ENCODE data around the gene CACNA1C.

CACNA1C gene

DNA sequence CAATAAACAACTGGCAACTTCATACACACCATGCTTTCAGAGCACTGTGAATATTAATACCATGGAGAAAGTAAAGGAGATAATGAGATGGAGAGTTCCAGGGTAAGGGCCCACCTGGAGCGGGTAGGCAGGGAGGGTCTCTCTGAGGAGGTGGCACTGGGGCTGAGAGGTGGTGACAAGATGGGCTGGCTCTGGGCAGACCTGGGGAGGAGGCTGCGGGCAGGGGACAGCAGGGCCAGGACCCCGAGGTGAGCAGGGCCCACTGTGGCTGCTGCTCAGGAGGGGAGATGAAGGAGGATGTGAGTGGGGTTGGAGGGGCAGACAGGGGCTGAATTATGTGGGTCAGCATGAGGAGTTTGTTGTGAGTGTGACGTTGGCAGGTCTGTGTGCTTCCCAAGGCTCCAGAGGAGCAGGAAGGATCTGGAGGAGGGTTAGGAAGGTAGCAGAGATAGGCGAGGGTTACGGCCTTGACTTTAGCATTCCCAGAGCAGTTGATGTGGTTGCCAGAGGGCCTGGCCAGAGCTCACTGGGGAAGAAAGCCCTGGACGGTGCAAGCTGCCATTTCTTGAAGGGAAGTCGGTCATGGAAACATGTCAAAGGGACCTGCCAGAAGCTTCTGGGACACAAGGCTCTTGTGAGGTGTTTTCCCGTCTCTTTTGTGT is 88.2 kb downstream of the CACNA1C start:
- DNase-seq (ENCODE audit: low read depth): no peak

DNA sequence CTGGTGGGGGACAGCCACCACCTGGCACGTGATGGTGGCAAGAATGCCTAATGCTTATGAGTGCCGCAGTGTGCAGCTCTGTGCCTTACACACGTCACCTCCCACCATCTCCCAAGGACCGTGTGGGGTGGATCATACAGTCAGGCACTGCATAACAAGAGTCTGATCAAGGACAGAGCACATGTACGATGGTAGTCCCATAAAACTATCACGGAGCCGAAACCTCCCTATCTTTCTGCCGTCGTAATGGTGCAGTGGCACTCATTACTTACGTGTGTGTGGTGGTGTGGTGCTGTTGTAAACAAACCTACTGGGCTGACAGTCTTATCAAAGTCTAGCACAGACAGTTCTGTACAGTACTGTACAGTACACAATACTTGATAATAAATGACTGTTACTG is 89.3 kb downstream of the CACNA1C start:
- no peak for DNase-seq (ENCODE audit: low read depth)

DNA sequence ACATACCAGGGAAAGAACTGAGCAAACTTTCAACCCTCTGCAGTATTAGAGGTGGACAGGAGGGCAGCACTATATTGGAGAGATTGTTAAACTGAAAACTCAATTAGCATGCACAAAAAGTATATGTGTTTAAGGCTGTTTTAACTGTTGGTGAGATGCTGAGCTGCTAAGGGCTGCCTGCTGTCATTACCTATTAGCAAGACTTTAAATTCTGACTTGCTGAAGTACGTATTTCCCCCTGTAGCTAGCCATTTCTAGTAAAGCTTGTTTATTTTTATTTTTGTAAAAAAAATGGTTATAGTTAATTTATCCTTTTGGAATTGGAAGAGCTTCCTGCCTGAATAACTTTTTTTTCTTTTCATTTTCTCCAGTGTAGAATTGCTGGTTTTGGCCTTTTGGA is 92.2 kb downstream of the CACNA1C start:
- no peak for DNase-seq (ENCODE audit: low read depth)

DNA sequence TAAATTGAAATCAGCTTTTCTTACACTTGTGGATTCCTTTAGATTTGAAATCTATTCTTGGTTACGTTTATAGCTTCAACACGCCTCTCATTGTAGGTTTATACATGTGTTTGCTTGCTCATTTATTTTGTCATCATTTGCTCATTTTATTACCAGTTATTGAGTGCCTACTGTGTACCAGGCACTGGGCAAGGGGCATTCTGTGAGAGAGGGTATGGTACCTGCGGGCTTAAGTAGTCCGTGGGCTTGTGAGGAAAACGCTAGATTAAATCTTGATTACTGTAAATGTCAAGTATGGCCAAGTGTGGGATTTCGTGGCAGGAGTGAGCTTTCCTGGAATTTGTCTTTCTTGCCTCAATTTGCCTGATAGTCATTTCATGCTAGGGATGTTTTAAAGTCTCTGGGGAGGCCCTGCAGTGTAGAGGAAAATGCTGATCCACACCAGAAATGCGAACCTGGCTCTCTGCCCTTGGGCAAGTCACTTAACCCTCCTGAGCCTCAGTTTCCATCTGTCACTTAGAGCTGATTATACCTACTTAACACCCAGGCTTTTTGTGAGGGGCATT is 92.7 kb downstream of the CACNA1C start:
- DNase-seq (ENCODE audit: low read depth): no peak

DNA sequence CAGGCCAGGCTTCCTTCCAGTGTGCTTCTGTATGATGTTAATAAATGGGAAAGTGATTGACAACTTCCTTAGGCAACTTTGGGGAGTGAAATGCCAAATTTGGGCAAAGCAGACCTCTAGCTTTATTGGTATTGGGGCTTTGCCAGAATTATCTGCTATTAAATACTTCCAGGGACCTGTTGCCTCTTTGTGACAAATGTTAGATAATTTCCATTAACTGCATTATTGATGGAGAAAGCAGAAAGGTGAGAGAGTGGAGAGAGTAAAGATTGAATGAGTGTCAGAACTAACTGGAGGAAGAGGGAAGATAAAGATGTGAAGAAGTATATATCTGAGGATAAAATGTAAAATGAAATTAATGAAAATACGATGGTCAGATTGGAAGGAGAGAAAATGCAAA is 94.5 kb downstream of the CACNA1C start:
- DNase-seq (ENCODE audit: low read depth): no peak

DNA sequence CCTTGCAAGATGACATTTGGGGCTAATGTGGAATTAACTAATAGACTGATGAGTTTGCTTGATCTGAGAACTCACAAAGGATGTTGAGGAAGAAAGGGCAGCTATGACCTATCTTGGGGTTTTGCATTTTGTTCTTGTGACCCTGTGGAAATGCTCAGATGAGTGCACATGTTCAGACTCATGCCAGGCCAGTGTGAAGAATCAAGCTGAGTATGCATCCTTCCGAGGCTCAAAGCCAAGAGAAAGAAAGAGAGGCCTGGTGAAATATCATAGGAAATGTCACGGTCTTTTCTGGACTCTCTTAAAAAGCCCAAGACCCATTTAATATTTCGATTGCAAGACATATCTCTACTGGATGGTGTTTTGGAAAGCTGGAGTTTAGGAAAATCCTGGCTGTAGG is 96.3 kb downstream of the CACNA1C start:
- no peak for DNase-seq (ENCODE audit: low read depth)

DNA sequence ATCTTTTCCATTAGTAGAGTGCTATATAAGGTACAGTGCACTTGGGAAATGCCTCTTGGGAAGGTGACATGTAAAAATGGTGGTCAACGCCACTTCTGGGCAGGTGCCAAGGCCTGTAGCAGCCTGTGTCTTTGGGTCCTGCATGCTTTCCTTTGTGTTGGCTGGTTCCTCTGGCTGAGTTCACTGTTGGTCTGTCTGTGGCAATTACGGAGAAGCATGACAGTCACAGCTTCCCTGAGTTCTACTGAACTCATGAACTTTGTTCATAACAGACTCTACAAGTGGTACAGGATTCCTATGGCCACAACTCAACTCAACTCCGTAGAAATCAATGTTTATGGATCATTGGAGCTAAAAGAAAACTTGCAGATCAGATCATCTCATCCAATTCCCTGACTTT is 98.0 kb downstream of the CACNA1C start:
- DNase-seq (ENCODE audit: low read depth): no peak

DNA sequence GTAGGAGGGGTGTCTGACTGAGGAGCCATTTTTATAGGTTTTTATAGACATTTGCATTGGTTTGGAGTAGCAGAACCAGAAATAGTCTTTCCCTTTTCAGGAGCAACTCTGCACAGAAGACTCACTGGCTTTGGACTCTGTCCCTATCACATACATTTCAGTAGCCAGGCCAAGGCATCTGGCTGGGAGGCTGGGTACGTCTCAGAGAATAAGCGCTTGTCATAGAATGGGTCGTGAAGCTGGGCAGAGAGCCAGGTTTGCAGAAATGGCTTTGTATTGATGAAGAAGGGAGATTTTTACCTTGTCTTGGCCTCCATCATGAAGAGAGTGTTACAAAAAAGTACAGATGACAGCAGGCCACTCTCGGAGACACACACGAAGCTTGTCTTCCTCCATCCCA is 98.6 kb downstream of the CACNA1C start:
- DNase-seq (ENCODE audit: low read depth): no peak

DNA sequence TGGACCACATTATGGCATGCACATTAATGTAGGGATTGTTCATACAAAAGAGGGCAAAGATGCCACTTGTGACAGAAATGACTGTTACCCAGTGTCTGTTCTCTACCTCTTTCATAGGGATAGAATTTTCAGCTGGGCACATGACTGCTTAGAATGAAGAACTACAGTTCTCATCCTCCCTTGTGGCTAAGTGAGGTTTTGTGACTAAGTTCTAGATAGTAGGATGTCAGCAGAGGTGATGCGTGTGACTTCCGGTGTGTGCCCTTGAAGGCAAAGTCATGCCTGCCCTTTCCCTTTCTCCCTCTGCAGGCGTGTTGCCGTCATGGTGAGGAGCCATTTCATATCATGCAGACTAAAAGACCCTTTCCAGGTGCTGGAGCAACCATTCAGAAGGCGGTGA is 99.3 kb downstream of the CACNA1C start:
- DNase-seq (ENCODE audit: low read depth): no peak

DNA sequence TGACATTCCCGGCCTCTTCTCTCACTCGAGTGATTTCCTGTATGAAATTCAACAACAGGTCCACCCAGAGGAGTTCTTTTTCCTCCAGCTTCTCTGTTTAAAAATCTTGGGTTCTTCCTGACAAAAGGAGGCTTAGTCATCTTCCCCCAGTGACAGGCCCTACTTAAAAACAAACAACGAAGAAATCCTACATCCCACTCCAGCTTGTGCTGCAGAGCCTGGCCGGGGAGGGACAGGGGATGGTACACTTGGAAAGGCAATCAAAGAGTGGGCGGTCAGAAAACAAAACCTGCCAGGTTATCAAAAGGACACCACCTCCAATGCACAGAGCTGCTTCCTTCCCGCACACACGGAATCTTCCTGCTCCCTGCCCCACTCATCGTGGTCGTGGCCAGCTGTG is 101.3 kb downstream of the CACNA1C start:
- no peak for DNase-seq (ENCODE audit: low read depth)

DNA sequence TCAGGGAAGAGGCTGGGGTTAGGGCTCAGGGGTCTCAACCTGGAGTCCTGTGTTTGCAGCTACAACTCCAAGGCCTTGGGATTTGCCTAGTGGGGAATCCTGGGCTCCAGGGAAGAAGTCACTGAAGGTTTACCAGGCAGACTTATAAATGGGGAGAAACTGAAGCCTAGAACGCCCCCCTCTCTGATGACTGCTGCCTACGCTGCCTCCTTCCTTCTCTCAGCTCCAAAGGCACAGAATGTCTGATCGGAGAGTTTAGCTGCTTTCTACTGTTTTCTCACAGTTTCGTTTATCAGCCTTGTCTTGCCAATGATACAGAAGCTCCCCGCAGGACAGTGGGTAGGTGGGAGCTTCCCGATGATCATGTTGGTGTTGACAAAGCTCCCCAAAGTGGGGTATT is 101.7 kb downstream of the CACNA1C start:
- no peak for DNase-seq (ENCODE audit: low read depth)

DNA sequence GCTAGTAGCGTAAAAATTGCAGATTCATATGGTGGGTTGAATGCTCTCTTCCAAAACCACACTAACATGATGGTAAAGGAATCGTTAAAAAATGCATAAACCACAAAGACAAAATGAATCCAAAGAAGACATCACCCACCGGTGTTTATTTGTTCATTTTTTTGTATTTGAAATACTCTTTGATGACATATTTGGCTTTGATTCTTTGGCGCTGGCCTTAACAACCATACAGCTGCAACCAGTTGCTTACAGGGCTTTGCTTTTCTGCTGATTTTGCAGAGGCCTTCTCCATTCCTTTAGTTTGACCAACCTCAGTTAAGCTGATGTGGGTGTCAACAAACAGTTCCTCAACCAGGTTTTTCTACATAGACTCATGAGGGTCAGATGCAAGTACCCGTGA is 103.5 kb downstream of the CACNA1C start:
- DNase-seq (ENCODE audit: low read depth): no peak

DNA sequence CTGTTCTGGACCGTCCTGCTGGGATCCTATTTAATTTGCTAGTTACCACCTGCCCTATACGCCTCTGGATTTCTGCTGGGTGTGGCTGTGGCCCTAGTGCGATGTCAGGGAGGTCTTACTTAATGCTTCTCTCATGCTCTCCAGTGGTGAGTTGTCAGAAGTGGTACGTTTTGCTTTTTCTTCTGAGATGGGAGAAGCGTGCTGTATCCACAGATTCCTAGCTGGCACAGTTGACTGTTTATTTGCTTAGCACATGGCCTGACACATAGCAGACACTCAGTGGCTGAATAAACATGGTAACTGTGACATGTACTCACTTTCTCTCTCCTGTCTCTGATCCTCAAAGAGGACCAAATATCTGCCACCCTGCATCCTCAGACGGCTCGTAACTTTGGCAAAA is 107.3 kb downstream of the CACNA1C start:
- DNase-seq (ENCODE audit: low read depth): no peak

DNA sequence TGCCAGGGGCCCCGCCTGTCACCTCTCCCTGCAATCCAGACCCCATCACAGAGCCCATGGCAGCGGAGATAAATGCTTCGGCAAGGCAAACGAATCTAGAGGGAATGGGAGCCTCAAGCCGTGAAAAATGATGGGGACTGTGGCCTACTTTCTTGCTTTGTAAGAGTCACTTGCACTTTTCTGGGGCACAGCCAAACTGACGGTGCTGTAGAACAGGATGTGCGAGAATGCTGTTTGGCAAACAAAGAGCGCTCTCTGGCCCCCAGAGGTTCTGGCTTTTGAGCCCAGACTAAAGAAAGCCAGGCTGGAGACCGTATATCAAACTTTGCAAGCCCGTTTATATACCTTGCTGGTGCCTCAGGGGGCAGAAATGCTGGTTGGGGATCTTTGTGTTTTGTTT is 108.7 kb downstream of the CACNA1C start:
- no peak for DNase-seq (ENCODE audit: low read depth)

DNA sequence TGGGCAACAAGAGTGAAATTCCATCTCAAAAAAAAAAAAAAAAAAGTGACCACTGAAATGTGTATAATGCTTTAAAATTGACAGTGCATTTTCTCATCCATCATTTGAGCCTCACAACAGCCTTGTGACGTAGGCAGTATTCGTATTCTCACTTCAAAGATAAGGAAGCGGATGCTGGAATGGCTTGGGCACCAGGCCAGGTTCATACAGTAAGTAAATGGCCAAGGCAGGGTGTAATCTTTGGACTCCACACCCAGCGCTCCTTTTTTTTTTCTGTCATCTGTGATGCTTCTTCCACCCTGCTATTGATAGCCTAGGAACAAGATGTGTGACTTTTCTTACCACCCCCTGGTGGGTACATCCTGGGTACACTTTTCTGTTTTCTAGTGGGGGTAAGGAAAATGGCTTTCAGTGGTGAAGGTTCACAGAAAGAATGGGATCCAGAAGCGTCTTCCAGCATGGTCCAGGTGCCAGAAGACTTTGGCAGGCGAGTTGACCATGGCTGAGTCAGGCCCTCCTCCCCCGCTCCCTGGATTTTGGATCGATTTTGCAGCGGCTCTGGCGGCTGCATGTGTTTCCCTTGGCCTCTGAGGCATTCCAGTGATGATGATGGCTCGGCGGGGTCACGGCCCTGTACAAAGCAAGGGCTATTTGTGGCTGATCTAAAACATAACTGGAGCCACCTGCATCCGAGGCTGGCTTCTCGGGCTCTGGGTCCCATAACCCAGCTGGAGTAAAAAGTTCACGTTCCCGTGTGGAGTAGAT is 110.6 kb downstream of the CACNA1C start:
- DNase-seq (ENCODE audit: low read depth): no peak

DNA sequence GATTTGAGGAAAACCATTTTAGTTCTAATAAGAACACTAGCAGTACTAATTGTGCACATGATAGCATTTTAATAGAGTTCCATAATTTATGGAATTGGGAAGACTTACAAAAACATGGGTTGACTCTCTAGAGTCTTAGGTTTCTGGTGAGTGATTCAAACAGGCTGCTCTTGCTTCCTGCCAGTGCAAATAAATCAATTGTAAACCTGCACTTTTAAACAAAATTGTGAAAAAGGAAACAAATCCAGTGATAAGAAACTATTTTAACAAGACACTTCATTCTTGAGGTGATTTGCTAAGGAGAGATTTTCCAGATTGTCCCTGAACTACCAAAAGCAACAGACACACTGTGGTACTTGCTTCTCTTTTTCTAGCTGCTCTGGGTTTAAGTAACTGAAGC is 112.2 kb downstream of the CACNA1C start:
- no peak for DNase-seq (ENCODE audit: low read depth)

DNA sequence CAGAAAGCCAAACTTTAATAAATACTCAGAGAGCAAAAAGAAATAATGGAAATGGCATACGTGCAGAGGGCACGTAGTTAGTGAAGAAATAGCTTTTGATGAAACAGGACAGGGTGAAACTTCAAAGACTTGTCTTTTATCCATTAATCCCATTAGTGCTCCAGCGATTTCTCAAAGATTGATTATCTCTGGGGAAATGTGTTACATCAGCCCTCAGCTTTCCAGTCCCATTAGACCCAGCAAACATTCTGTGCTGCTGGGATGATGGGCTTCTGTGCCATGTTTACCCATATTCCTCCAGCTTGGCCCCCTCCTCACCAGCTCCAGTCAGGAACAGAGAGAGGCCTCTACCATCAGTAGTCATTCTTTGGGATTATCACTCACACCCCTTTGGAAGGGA is 113.1 kb downstream of the CACNA1C start:
- no peak for DNase-seq (ENCODE audit: low read depth)

DNA sequence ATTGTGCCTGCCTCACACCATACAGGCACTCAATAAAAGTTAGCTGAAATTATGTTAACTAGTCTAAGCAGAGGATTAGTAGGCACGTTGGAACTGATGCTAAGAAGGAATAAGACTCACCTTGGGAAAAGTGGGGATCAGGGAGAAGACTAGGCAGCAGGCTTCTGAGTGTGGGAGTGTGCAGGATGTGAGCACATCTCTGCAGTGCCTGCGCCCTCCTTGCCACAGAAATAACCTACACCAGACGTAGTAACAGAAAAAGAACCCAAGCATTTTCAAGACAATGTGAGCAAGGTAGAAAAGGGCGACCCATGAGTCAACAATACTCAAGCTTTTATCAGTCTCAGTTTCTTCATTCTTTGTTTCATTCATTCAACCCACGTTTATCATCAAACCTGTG is 113.9 kb downstream of the CACNA1C start:
- DNase-seq (ENCODE audit: low read depth): no peak

DNA sequence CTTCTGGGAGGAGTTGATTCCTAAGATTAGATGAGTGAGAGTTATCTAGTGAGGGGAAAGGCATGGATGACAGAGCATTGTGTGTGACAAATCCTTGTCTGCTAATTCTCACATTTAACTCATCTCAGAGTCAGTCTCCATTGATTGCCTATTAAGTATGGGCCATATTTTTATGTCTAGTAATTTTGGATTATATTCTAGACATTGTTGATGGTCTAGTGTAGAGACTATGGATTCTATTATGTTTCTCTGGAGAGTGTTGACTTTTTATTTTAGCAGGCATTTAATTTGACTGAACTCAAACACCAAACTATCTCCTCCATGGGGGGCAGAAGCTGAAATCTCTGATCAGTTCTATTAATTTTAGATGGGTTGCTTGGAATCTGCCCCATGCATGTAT is 114.4 kb downstream of the CACNA1C start:
- DNase-seq (ENCODE audit: low read depth): no peak

DNA sequence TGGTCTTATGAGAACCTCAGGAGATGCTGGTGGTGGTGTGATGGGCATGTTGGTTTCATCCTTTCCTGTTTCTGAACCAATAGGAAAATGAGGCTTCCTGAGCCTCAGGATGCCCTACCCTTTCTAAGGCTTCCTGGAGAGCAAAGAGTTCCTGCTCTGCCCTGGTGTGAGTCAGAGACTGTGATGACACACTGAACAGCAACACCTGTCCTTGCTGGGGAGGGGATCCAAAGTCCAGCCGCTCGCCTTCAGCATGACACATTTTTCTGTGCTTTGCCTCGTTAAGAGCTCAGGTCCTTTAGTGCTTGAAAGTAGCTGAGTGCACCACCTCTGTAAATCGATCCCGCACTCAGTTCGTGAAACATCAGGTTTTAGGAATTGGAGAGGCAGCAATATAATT is 116.0 kb downstream of the CACNA1C start:
- no peak for DNase-seq (ENCODE audit: low read depth)

DNA sequence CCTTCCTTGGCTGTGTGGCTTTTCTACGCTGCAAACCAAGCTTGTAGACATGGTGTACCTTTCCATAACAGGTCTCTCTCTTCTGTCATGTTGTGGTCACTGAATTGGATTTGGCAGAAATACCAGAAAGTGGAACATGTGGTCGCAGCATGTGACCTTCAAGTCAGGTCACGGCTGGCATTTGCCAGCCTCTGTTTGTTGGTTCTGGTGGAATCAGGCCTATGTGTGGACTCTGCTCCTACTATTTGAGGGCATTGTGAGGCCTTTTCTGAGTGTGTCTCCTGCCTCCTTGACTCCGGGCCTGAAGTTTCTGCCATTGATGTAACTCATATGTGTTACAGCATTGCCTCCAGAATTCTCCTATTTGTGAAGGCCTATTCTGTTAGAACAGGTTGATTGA is 116.7 kb downstream of the CACNA1C start:
- no peak for DNase-seq (ENCODE audit: low read depth)

DNA sequence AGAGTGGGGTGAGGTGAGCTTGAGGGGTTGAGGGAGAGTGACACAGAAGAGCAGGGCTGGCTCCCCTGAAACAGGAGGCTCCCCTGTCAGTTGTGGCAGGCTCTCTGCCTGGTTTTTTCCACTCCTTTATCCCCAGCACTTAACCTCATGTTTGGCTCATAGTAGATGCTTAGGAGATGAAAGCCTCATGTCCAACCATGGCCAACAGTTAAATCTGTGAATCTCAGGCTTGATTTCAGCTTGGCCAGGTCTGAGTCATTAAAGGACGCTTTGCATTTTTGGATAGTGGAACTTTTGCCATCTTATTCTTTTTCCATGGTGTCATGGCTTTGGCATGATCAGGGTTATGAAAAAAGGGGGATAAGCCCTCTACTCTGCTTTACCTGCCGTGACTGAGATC is 117.2 kb downstream of the CACNA1C start:
- DNase-seq (ENCODE audit: low read depth): no peak

DNA sequence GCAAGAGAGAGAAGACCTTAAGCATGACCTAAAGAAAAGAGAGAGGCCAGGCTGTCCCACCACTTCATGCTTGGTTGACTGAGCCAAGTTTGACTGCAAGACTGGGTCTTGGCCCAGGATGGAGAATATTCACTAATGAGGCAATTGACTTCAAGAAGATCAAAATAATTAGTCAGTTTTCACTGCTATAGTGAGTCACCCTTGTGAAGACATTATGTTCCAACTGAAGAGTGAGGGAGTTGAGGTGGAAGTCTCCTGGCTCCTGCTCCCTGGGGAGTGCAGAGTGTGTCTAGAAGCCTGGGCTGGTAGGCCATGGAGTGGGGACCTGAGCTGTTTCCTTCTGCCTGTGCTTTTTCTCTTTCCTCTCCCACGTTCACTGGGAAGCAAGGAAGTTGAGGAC is 117.6 kb downstream of the CACNA1C start:
- no peak for DNase-seq (ENCODE audit: low read depth)

Data from T follicular helper cell (primary cell).